Omental fat pad (tissue), 4 donors: ENCODE data around the gene TOLLIP. TPM values are rescaled to one million over a fixed set of nuclear protein-coding genes. Genes with fewer than 3 reads are reported as not detected.
"Not testable (repeated sequence)": the region's sequence is repeated elsewhere in the genome, so short reads cannot be mapped to it uniquely, and the experiment has no call there.

Experiments
- ATAC-seq: fragments of 150-250 bp; one replicate; pipeline ENCODE4 v1.9.1; 2016; ENCODE audit warnings: mild to moderate bottlenecking, moderate library complexity; ENCODE audit not compliant: low FRiP score
- DNase-seq: peaks from one replicate; pipeline ENCODE4 v3.0.0-alpha.2; 2019; ENCODE audit warnings: low spot score
- total RNA-seq, 4 donors: library from RNA; depleted of rRNA; stranded (reverse); fragments of >200 nt; gene quantifications; one replicate each; pipeline ENCODE4 v1.1.0, GENCODE V29; 2016
- TF ChIP-seq, protein P1 (sequence below), 3 donors: fragments of 450-650 bp; IDR thresholded peaks; one replicate each; pipeline ENCODE4 v1.5.1; 2016 to 2017; ENCODE audit warnings: antibody characterized with exemption in 3 of 3, mild to moderate bottlenecking in 3 of 3, moderate library complexity in 2 of 3

The TOLLIP gene
- total RNA-seq, 4 donors from 2014 or later = 33.6 to 52.8 (median 39.9) TPM

DNA sequence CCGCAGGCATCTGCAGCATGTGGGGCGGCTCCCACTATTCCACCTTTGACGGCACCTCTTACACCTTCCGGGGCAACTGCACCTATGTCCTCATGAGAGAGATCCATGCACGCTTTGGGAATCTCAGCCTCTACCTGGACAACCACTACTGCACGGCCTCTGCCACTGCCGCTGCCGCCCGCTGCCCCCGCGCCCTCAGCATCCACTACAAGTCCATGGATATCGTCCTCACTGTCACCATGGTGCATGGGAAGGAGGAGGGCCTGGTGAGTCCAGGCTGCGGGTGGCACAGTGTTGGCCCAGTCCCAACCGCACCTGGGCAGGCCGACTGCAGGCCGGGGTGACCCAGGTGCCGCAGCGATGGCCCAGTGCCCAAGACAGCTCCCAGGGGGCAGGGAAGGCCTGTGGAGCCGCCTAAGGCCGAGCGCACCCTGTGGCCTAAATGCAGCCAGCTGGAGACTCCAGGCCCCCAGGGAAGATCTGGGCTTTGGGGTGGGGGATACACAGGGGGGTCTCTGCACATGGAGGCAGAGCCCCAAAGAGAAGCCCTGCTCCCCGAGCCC is 55.3 kb downstream of the TOLLIP start:
- TF ChIP-seq, protein P1, sequence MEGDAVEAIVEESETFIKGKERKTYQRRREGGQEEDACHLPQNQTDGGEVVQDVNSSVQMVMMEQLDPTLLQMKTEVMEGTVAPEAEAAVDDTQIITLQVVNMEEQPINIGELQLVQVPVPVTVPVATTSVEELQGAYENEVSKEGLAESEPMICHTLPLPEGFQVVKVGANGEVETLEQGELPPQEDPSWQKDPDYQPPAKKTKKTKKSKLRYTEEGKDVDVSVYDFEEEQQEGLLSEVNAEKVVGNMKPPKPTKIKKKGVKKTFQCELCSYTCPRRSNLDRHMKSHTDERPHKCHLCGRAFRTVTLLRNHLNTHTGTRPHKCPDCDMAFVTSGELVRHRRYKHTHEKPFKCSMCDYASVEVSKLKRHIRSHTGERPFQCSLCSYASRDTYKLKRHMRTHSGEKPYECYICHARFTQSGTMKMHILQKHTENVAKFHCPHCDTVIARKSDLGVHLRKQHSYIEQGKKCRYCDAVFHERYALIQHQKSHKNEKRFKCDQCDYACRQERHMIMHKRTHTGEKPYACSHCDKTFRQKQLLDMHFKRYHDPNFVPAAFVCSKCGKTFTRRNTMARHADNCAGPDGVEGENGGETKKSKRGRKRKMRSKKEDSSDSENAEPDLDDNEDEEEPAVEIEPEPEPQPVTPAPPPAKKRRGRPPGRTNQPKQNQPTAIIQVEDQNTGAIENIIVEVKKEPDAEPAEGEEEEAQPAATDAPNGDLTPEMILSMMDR (IDR thresholded peaks at IDR 0.05) = no peak
- no peak for ATAC-seq

DNA sequence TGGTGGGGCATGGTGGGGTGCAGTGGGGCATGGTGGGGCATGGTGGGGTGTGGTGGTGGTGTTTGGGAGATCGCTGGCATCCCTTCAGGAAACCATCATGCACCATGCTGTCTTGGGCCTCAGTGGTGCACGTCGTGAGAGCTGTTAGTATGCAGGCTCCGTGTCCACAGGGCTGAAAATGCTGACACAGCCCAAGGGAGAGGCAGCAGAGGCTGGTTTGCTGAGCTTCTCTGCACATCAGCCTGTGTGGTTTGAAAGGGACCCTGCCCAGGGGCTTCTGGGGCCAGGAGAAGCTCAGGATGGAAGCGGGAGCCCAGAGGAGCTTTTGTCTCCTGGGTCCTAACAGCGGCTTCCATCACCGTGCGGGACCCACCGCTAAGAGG is 56.3 kb downstream of the TOLLIP start:
- DNase-seq = no peak
- TF ChIP-seq, protein P1 (IDR thresholded peaks at IDR 0.05) = no peak
- ATAC-seq = no peak

More for the DNA sequence above, 55.3 kb downstream of the TOLLIP start:
- no peak for DNase-seq

DNA sequence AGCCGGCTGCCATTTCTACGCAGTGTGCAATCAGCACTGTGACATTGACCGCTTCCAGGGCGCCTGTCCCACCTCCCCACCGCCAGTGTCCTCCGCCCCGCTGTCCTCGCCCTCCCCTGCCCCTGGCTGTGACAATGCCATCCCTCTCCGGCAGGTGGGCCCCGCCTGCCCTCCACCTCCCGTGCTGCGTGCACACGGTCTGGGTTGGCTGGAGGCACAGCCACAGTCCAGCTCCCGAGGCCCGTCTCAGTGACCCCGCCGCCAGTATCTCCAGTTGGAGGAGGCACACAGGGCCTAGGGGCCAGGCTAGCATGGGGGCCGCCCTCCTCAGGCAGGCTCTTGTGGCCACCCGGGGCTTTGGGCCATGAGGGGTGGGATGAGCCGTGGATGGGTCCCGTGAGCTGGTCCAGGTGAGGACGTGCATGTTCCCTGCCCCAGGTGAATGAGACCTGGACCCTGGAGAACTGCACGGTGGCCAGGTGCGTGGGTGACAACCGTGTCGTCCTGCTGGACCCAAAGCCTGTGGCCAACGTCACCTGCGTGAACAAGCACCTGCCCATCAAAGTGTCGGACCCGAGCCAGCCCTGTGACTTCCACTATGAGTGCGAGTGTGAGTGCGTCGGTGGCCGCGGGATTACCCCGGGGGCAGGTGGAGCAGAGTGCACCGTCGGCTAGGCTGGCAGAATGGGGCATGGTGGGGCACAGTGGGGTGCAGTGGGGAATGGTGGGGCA is 56.9 kb downstream of the TOLLIP start:
- TF ChIP-seq, protein P1 (IDR thresholded peaks at IDR 0.05) = no peak
- ATAC-seq (no peak), DNase-seq (no peak)

DNA sequence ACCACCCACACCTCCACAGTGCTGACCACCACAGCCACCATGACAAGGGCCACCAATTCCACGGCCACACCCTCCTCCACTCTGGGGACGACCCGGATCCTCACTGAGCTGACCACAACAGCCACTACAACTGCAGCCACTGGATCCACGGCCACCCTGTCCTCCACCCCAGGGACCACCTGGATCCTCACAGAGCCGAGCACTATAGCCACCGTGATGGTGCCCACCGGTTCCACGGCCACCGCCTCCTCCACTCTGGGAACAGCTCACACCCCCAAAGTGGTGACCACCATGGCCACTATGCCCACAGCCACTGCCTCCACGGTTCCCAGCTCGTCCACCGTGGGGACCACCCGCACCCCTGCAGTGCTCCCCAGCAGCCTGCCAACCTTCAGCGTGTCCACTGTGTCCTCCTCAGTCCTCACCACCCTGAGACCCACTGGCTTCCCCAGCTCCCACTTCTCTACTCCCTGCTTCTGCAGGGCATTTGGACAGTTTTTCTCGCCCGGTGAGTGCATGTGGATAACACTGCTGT is 58.1 kb downstream of the TOLLIP start:
- TF ChIP-seq, protein P1 (IDR thresholded peaks at IDR 0.05) = no peak
- DNase-seq (no peak), ATAC-seq (no peak)

DNA sequence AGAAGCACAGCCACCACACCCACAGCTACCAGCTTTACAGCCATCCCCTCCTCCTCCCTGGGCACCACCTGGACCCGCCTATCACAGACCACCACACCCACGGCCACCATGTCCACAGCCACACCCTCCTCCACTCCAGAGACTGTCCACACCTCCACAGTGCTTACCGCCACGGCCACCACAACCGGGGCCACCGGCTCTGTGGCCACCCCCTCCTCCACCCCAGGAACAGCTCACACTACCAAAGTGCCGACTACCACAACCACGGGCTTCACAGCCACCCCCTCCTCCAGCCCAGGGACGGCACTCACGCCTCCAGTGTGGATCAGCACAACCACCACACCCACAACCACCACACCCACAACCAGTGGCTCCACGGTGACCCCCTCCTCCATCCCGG is 59.0 kb downstream of the TOLLIP start:
- DNase-seq, ATAC-seq: not testable (repeated sequence)

DNA sequence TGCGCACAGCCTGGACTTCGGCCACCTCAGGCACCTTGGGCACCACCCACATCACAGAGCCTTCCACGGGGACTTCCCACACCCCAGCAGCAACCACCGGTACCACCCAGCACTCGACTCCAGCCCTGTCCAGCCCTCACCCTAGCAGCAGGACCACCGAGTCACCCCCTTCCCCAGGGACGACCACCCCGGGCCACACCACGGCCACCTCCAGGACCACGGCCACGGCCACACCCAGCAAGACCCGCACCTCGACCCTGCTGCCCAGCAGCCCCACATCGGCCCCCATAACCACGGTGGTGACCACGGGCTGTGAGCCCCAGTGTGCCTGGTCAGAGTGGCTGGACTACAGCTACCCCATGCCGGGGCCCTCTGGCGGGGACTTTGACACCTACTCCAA is 60.5 kb downstream of the TOLLIP start:
- DNase-seq, ATAC-seq: not testable (repeated sequence)

DNA sequence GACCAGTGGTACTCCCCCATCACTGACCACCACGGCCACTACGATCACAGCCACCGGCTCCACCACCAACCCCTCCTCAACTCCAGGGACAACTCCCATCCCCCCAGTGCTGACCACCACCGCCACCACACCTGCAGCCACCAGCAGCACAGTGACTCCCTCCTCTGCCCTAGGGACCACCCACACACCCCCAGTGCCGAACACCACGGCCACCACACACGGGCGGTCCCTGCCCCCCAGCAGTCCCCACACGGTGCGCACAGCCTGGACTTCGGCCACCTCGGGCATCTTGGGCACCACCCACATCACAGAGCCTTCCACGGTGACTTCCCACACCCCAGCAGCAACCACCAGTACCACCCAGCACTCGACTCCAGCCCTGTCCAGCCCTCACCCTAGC is 62.4 kb downstream of the TOLLIP start:
- ATAC-seq, DNase-seq: not testable (repeated sequence)

DNA sequence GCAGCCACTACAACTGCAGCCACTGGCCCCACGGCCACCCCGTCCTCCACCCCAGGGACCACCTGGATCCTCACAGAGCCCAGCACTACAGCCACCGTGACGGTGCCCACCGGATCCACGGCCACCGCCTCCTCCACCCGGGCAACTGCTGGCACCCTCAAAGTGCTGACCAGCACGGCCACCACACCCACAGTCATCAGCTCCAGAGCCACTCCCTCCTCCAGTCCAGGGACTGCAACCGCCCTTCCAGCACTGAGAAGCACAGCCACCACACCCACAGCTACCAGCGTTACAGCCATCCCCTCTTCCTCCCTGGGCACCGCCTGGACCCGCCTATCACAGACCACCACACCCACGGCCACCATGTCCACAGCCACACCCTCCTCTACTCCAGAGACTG is 63.1 kb downstream of the TOLLIP start:
- ATAC-seq, DNase-seq: not testable (repeated sequence)

DNA sequence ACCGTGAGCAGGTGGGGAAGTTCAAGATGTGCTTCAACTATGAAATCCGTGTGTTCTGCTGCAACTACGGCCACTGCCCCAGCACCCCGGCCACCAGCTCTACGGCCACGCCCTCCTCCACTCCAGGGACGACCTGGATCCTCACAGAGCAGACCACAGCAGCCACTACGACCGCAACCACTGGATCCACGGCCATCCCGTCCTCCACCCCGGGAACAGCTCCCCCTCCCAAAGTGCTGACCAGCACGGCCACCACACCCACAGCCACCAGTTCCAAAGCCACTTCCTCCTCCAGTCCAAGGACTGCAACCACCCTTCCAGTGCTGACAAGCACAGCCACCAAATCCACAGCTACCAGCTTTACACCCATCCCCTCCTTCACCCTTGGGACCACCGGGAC is 63.7 kb downstream of the TOLLIP start:
- not testable (repeated sequence) for ATAC-seq, DNase-seq

DNA sequence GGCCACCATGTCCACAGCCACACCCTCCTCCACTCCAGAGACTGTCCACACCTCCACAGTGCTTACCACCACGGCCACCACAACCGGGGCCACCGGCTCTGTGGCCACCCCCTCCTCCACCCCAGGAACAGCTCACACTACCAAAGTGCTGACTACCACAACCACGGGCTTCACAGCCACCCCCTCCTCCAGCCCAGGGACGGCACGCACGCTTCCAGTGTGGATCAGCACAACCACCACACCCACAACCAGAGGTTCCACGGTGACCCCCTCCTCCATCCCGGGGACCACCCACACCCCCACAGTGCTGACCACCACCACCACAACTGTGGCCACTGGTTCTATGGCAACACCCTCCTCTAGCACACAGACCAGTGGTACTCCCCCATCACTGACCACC is 64.9 kb downstream of the TOLLIP start:
- not testable (repeated sequence) for DNase-seq, ATAC-seq

DNA sequence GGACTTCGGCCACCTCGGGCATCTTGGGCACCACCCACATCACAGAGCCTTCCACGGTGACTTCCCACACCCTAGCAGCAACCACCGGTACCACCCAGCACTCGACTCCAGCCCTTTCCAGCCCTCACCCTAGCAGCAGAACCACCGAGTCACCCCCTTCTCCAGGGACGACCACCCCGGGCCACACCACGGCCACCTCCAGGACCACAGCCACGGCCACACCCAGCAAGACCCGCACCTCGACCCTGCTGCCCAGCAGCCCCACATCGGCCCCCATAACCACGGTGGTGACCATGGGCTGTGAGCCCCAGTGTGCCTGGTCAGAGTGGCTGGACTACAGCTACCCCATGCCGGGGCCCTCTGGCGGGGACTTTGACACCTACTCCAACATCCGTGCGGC is 65.9 kb downstream of the TOLLIP start:
- not testable (repeated sequence) for ATAC-seq, DNase-seq

DNA sequence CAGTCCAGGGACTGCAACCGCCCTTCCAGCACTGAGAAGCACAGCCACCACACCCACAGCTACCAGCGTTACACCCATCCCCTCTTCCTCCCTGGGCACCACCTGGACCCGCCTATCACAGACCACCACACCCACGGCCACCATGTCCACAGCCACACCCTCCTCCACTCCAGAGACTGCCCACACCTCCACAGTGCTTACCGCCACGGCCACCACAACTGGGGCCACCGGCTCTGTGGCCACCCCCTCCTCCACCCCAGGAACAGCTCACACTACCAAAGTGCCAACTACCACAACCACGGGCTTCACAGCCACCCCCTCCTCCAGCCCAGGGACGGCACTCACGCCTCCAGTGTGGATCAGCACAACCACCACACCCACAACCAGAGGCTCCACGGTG is 66.7 kb downstream of the TOLLIP start:
- not testable (repeated sequence) for DNase-seq, ATAC-seq
